Adrenal gland (tissue), 12 donors: Measurements from ENCODE around the gene NUDT2. TPM values are rescaled to one million over a fixed set of nuclear protein-coding genes. Genes with fewer than 3 reads are reported as not detected.

Experiments used
- DNase-seq, 7 donors: peaks; one replicate each; pipeline ENCODE4 v3.0.0-alpha.2; 2019 to 2020
- H3K27ac ChIP-seq, 5 donors: fragments of 200-600 bp; sonication (generic) in 4 of 5; 1 replicate in 3 of 5; 2 replicates in 2 of 5; pipeline versions ENCODE4 v1.5.1 to v1.8.0; 2016 to 2020; ENCODE audit warnings: mild to moderate bottlenecking in 1 of 5
- H3K27me3 ChIP-seq: fragments of 200-600 bp; 2 replicates; pipeline ENCODE4 v1.8.0; 2021
- H3K36me3 ChIP-seq, 2 donors: fragments of 200-600 bp; replicated peaks in 1 of 2; 1 replicate in 1 of 2; 2 replicates in 1 of 2; pipeline versions ENCODE4 v1.5.1 to v1.8.0; 2018 to 2022
- H3K4me1 ChIP-seq, 2 donors: fragments of 200-600 bp; replicated peaks in 1 of 2; 1 replicate in 1 of 2; 2 replicates in 1 of 2; pipeline versions ENCODE4 v1.5.1 to v1.8.0; 2018 to 2021
- H3K4me3 ChIP-seq, 4 donors: fragments of 200-600 bp; sonication (generic) in 3 of 4; one replicate each; pipeline ENCODE4 v1.5.1; 2016 to 2018
- H3K9me3 ChIP-seq, 3 donors: fragments of 200-600 bp; sonication (generic) in 1 of 3; replicated peaks in 1 of 3; 1 replicate in 2 of 3; 2 replicates in 1 of 3; pipeline versions ENCODE4 v1.5.1 to v1.8.0; 2016 to 2021
- POLR2A ChIP-seq, 2 donors: fragments of 450-650 bp; IDR thresholded peaks; one replicate each; pipeline ENCODE4 v1.6.1; 2017; ENCODE audit warnings: antibody characterized with exemption in 2 of 2, mild to moderate bottlenecking in 2 of 2, moderate library complexity in 1 of 2
- WGBS, 4 donors: extraction: QIAGEN DNeasy Blood & Tissue Kit in 2 of 4; methylation state at CpG; one replicate each; pipeline versions ENCODE4 v1.1.5 to v1.1.7; 2013 to 2017; 5-methylcytosine and 5-hydroxymethylcytosine counted together
- intact Hi-C, 2 donors: fragments of 100-400 bp; cut with DNase I; formaldehyde crosslinking; loops; one replicate each; pipeline versions ENCODE4 v1.14.1 to v1.15.0; 2022 to 2023
- polyA plus RNA-seq, 3 donors: library from polyadenylated mRNA; stranded (reverse); fragments of 200-250 nt in 2 of 3; fragments of 350-450 nt in 1 of 3; fragmentation: Illumina TruSeq in 1 of 3; extraction: RNeasy Lipid Tissue Mini Kit (QIAGEN cat#74804) in 1 of 3; gene quantifications; one replicate each; pipeline ENCODE4 v1.2.3, GENCODE V29; 2013 to 2014
- total RNA-seq, 9 donors: library from RNA; depleted of rRNA in 4 of 9; stranded (reverse); fragments of >200 nt in 4 of 9; fragments of 120-200 nt in 1 of 9; fragmentation: NEBNext Ultra II Directional in 1 of 9; extraction: Animal tissue kit (Norgen Biotek cat#: 25700) in 1 of 9; gene quantifications; one replicate each; pipeline versions ENCODE4 v1.1.0 to v1.2.4, GENCODE V29; 2013 to 2023
- TF ChIP-seq, protein P1 (sequence below), 6 experiments: fragments of 450-650 bp in 4 of 6; fragments of 200-600 bp in 2 of 6; sonication (generic) in 1 of 6; IDR thresholded peaks; 1 replicate in 5 of 6; 2 replicates in 1 of 6; pipeline versions ENCODE4 v1.5.1 to v1.8.0; 2016 to 2021; ENCODE audit warnings: antibody characterized with exemption in 6 of 6, mild to moderate bottlenecking in 2 of 6, moderate library complexity in 1 of 6
- donor health status: healthy with polysubstance abuse.
- donor health status: Bipolar disorder and iron deficiency.
- donor health status: DM: yes; HTN: yes; CAD: no.
- donor health status: DM: no; HTN: no; CAD: no.
- donor health status: DM: no; HTN: no; CAD: no.
- donor health status: DM: yes; HTN: yes; CAD: no.

Gene NUDT2
- total and polyA plus RNA-seq, 12 donors, result 11.3 to 55.0 (median 33.4) TPM

DNA sequence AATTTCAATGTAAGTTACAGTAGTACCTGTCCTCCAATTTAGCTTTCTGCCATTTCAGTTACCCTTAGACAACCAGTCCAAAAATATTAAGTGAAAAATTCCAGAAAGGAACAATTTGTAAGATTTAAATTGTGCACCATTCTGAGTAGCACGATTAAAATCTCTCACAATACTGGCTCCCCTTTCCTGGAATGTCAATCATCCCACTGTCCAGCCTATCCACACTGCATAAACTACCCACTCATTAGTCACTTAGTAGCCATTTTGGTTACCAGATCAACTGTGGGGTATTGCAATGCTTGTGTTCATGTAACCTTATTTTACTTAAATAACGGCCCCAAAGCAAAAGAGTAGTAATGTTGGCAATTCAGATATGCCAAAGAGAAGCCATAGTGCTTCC is 11.9 kb upstream of the NUDT2 start:
- Histone ChIP-seq H3K27me3 (no peaks in the 10 kb centered on the region), H3K27ac (no peak overlapping the region), H3K36me3 (no peaks in the 10 kb centered on the region), H3K9me3 (no peaks in the 10 kb centered on the region), H3K4me3 (no peak overlapping the region), H3K4me1 (peaks cover 0 to 8% of the 10 kb centered on the region in 2 donors)
- DNase-seq, result no peak
- 82 to 95% (median 92%) methylated on average over 2 of the region's 2 CpGs for WGBS, 4 donors
- intact Hi-C loops, result no loop called here
- TF ChIP-seq, protein P1, sequence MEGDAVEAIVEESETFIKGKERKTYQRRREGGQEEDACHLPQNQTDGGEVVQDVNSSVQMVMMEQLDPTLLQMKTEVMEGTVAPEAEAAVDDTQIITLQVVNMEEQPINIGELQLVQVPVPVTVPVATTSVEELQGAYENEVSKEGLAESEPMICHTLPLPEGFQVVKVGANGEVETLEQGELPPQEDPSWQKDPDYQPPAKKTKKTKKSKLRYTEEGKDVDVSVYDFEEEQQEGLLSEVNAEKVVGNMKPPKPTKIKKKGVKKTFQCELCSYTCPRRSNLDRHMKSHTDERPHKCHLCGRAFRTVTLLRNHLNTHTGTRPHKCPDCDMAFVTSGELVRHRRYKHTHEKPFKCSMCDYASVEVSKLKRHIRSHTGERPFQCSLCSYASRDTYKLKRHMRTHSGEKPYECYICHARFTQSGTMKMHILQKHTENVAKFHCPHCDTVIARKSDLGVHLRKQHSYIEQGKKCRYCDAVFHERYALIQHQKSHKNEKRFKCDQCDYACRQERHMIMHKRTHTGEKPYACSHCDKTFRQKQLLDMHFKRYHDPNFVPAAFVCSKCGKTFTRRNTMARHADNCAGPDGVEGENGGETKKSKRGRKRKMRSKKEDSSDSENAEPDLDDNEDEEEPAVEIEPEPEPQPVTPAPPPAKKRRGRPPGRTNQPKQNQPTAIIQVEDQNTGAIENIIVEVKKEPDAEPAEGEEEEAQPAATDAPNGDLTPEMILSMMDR (IDR thresholded peaks at IDR 0.05), result no peak
- no peak for TF ChIP-seq POLR2A (IDR thresholded peaks at IDR 0.05)

DNA sequence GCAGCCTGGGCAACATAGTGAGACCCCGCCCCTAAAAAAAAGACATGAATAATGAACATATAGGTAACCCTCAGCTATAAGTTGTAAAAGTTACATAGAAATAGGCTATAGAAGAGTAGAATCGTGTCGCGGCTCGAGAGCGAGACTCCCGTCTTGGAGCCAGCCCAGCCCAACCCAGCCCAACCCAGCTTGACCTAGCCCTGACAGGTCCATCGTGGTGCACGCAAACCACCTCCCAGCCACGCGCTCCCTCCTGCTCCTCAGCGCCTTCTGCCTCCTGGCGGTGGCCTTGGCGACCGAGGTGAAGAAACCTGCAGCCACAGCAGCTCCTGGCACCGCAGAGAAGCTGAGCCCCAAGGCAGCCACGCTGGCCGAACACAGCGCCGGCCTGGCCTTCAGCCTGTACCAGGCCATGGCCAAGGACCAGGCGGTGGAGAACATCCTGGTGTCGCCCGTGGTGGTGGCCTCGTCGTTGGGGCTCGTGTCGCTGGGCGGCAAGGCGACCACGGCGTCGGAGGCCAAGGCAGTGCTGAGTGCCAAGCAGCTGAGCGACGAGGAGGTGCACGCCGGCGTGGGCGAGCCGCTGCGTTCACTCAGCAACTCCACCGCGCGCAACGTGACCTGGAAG is 11.1 kb upstream of the NUDT2 start:
- Histone ChIP-seq H3K9me3 (no peaks in the 10 kb centered on the region), H3K4me3 (no peak overlapping the region), H3K27ac (no peak overlapping the region), H3K36me3 (no peaks in the 10 kb centered on the region), H3K4me1 (peaks cover 0 to 8% of the 10 kb centered on the region in 2 donors), H3K27me3 (no peaks in the 10 kb centered on the region)
- intact Hi-C loops, result no loop called here
- 93 to 97% (median 95%) methylated on average over 25 to 44 of the region's 44 CpGs for WGBS, 4 donors
- TF ChIP-seq, protein P1 (IDR thresholded peaks at IDR 0.05), result no peak
- TF ChIP-seq POLR2A (IDR thresholded peaks at IDR 0.05), result no peak
- no peak for DNase-seq

DNA sequence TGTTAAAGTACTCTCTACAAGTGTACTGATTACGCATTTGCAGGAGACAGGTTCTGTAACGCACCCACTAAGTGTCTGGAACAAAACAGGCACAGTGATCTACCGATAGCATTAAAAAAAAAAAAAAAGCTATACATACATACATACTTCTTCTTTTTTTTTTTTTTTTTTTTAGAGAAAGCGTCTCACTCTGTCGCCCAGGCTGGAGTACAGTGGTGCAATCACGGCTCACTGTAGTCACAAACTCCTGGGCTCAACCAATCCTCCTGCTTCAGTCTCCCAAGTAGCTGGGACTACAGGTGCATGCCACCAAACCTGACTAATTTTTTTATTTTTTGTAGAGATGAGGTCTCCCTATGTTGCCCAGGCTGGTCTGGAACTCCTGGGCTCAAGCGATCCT is 7.9 kb upstream of the NUDT2 start:
- Histone ChIP-seq H3K27ac (no peak overlapping the region), H3K9me3 (no peaks in the 10 kb centered on the region), H3K4me1 (no peaks in the 10 kb centered on the region), H3K4me3 (no peak overlapping the region), H3K27me3 (no peaks in the 10 kb centered on the region), H3K36me3 (no peaks in the 10 kb centered on the region)
- WGBS, 4 donors, result 86 to 95% (median 89%) methylated on average over 7 of the region's 7 CpGs
- no peak for DNase-seq
- TF ChIP-seq, protein P1 (IDR thresholded peaks at IDR 0.05), result no peak
- TF ChIP-seq POLR2A (IDR thresholded peaks at IDR 0.05), result no peak
- intact Hi-C loops, result no loop called here

DNA sequence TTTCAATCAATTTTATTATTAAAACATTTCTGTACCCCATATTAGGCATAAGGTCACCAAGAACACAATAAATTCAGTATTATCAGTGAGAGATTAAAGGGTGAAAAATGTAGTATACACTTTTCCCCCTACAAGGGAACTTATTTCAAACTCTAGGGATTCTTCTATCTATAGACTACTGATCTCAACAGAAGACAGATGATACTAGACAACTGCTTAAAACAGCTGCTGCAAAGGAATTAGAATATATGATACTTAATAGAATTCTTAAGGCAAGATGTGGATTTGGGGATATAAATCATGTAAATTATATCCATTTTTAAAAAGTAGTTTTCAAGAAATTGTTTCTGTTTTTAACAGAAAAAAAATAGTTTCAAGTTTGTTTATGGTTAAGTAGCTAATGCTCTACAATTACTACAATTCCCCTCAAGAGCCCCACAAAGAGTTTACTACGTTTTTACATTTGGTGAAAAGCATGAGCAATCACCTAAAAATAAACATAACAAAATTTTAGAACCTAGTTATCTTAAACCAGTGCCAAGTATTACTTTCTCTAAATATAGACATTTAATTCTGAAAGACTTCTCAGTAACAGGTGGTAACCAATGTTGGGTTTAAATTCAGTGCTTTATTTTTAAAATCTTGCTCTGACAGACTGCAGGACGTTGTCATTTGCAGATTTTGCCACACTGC is 6.3 kb upstream of the NUDT2 start:
- Histone ChIP-seq H3K36me3 (no peaks in the 10 kb centered on the region), H3K27me3 (no peaks in the 10 kb centered on the region), H3K9me3 (no peaks in the 10 kb centered on the region), H3K4me3 (no peak overlapping the region), H3K27ac (no peak overlapping the region), H3K4me1 (peaks cover under 1% of the 10 kb centered on the region in 2 donors)
- intact Hi-C loops, result no loop called here
- no peak for DNase-seq
- TF ChIP-seq POLR2A (IDR thresholded peaks at IDR 0.05), result no peak
- TF ChIP-seq, protein P1 (IDR thresholded peaks at IDR 0.05), result no peak
- 64 to 78% (median 72%) methylated on average over 2 of the region's 2 CpGs for WGBS, 4 donors
